Kidney (tissue), 14 donors: ENCODE measurements around the gene PRR7. TPM values are rescaled to one million over a fixed set of nuclear protein-coding genes. Genes with fewer than 3 reads are reported as not detected.

Source experiments
- DNase-seq, 5 donors: peaks; one replicate each; pipeline ENCODE4 v3.0.0-alpha.2; 2013 to 2020
- FAIRE-seq: peaks from 2 replicates; lab custom pipeline; 2012; peaks lifted over from hg19 to GRCh38; lab: Jason Lieb, UNC
- H3K27ac ChIP-seq, 2 donors: one replicate each; pipeline ENCODE4 v1.7.0; 2013; ENCODE audit warnings: low read depth in 2 of 2, low read length in 2 of 2, inconsistent platforms in 1 of 2
- H3K27me3 ChIP-seq: one replicate; pipeline ENCODE4 v1.7.1; 2013; ENCODE audit warnings: low read length, inconsistent platforms; ENCODE audit not compliant: control insufficient read depth, insufficient read depth
- H3K36me3 ChIP-seq, 3 donors: one replicate each; pipeline versions ENCODE4 v1.7.0 to v1.7.1; 2013; ENCODE audit warnings: low read length in 3 of 3, control low read depth in 1 of 3, inconsistent platforms in 1 of 3; ENCODE audit not compliant: insufficient read depth in 3 of 3, control insufficient read depth in 2 of 3
- H3K4me1 ChIP-seq, 3 donors: one replicate each; pipeline versions ENCODE4 v1.7.0 to v1.7.1; 2013; ENCODE audit warnings: low read length in 3 of 3, inconsistent platforms in 1 of 3, low read depth in 1 of 3; ENCODE audit not compliant: control insufficient read depth in 2 of 3, insufficient read depth in 2 of 3
- H3K4me3 ChIP-seq, 3 donors: one replicate each; pipeline versions ENCODE4 v1.7.0 to v1.8.1; 2013; ENCODE audit warnings: low read length in 3 of 3, control low read depth in 1 of 3, inconsistent platforms in 1 of 3
- H3K9ac ChIP-seq, 3 donors: one replicate each; pipeline versions ENCODE4 v1.7.0 to v1.7.1; 2013; ENCODE audit warnings: low read length in 3 of 3, control low read depth in 1 of 3, inconsistent platforms in 1 of 3
- H3K9me3 ChIP-seq, 3 donors: one replicate each; pipeline versions ENCODE4 v1.7.0 to v1.7.1; 2013; ENCODE audit warnings: low read length in 3 of 3, control low read depth in 1 of 3, inconsistent platforms in 1 of 3; ENCODE audit not compliant: control insufficient read depth in 2 of 3, insufficient read depth in 1 of 3
- CTCF ChIP-seq: IDR thresholded peaks from 3 replicates; pipeline ENCODE4 v1.5.1; 2012; ENCODE audit warnings: mild to moderate bottlenecking, moderate library complexity, borderline replicate concordance; ENCODE audit not compliant: insufficient read depth; ENCODE audit errors: extremely low read depth
- intact Hi-C: fragments of 100-400 bp; cut with DNase I; formaldehyde crosslinking; loops from one replicate; pipeline ENCODE4 v1.11.1; 2022
- polyA plus RNA-seq: library from polyadenylated mRNA; stranded (reverse); fragments of 350-450 nt; fragmentation: Illumina TruSeq; extraction: RNeasy Lipid Tissue Mini Kit (QIAGEN cat#74804); gene quantifications from one replicate; pipeline ENCODE4 v1.2.3, GENCODE V29; 2014; ENCODE audit warnings: low read depth, low replicate concordance; ENCODE audit not compliant: insufficient read depth
- total RNA-seq: library from RNA; stranded (reverse); fragmentation: NEBNext Ultra II Directional; extraction: Animal tissue kit (Norgen Biotek cat#: 25700); gene quantifications from one replicate; pipeline ENCODE4 v1.2.1, GENCODE V29; 2021
- donor health status: control.
- donor health status: control.
- donor health status: control.
- donor health status: control.
- donor health status: control.
- donor health status: DM: yes; HTN: yes; CAD: no.
- donor health status: Normal renal cell carcinoma (clear cell type).

The PRR7 gene
- total and polyA plus RNA-seq, 2 donors from 2014 or later, result 1.6 to 5.5 TPM

GRCh38 chr5:177459357-177459756, 12.7 kb downstream of the PRR7 start:
- no peak for FAIRE-seq
- Histone ChIP-seq H3K36me3 (no peaks in the 10 kb centered on the region), H3K9ac (no peak overlapping the region), H3K4me3 (no peak overlapping the region), H3K9me3 (no peaks in the 10 kb centered on the region), H3K27ac (no peak overlapping the region), H3K27me3 (no peaks in the 10 kb centered on the region), H3K4me1 (peaks cover 0 to 7% (median 0%) of the 10 kb centered on the region in 3 donors)
- intact Hi-C loops, result no loop called here
- TF ChIP-seq CTCF, result no peak
- no peak for DNase-seq

GRCh38 chr5:177459819-177460628, 13.4 kb downstream of the PRR7 start:
- Histone ChIP-seq H3K9ac (no peak overlapping the region), H3K4me1 (peaks cover 0 to 4% (median 0%) of the 10 kb centered on the region in 3 donors), H3K9me3 (no peaks in the 10 kb centered on the region), H3K4me3 (no peak overlapping the region), H3K27ac (no peak overlapping the region), H3K36me3 (peaks cover 0 to under 1% (median 0%) of the 10 kb centered on the region in 3 donors), H3K27me3 (no peaks in the 10 kb centered on the region)
- intact Hi-C loops, result no loop called here
- no peak for DNase-seq
- TF ChIP-seq CTCF, result no peak
- FAIRE-seq, result no peak

- DNase-seq (peak in 1 of 5 donors; percentile 82), FAIRE-seq (no peak)
- intact Hi-C loops, result no loop called here
- H3K9ac ChIP-seq, result no peak overlapping the region
- H3K27ac ChIP-seq, result no peak overlapping the region
- peaks cover 0 to 9% (median 4%) of the 10 kb centered on the region in 3 donors for H3K36me3 ChIP-seq
- no peak overlapping the region for H3K4me3 ChIP-seq
- no peaks in the 10 kb centered on the region for H3K27me3 ChIP-seq
- H3K9me3 ChIP-seq, result no peaks in the 10 kb centered on the region
- H3K4me1 ChIP-seq, result no peaks in the 10 kb centered on the region
- no peak for TF ChIP-seq CTCF
These were observed 15.5 kb downstream of the PRR7 start for GRCh38 chr5:177462021-177462670.
